Measurements from ENCODE around the gene NOP14.

DNA sequence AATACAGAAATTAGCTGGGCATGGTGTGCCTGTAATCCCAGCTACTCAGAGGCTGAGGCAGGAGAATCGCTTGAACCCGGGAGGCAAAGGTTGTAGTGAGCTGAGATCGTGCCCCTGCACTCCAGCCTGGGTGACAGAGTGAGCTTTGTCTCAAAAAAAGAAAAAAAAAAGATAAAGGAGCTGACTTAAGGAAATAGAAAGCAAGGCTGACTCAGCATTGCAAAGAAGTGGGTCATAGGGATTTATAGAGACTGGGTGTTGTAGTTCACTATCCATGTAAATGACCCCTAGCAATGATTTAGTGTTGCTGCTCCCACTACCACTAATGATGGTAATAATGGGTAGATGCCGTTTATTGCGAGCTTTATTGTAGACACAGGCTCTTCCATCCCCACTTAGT lies 71.9 kb downstream of the NOP14 start:
- no peak for TF ChIP-seq EP300 (IDR thresholded peaks at IDR 0.05)
- TF ChIP-seq, protein P1, sequence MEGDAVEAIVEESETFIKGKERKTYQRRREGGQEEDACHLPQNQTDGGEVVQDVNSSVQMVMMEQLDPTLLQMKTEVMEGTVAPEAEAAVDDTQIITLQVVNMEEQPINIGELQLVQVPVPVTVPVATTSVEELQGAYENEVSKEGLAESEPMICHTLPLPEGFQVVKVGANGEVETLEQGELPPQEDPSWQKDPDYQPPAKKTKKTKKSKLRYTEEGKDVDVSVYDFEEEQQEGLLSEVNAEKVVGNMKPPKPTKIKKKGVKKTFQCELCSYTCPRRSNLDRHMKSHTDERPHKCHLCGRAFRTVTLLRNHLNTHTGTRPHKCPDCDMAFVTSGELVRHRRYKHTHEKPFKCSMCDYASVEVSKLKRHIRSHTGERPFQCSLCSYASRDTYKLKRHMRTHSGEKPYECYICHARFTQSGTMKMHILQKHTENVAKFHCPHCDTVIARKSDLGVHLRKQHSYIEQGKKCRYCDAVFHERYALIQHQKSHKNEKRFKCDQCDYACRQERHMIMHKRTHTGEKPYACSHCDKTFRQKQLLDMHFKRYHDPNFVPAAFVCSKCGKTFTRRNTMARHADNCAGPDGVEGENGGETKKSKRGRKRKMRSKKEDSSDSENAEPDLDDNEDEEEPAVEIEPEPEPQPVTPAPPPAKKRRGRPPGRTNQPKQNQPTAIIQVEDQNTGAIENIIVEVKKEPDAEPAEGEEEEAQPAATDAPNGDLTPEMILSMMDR (IDR thresholded peaks at IDR 0.05): no peak
- TF ChIP-seq POLR2AphosphoS5 (IDR thresholded peaks at IDR 0.05): no peak

Measured in upper lobe of left lung (tissue), 4 donors.